Measurements from ENCODE around the gene TGFBR3.

DNA sequence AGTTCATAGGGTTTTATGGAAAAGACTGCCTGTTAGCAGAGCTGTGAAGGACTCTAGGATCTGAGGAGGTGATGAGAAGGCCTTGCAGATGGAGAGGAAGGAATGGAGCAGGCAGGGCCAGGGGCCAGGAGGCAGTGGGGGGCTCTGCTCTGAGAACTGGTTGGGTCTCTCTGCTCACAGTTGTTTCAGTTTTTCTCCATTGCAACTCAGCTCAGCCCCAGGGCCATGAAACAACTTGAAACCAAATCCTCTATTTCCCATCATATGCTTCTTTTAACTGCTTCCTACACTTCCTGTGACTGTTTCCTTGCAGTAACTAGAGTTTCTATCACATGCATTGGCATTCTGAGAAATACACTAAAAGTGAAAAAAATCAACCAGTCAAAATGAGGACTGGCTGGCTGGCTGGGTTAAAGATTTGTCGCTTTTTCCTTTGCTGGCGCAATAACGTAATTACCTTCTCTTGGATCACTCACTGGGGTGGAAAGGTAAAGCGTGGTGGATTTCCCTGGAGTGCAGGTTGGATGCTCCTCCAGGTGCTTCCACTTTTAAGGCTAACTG is 213.3 kb downstream of the TGFBR3 start:
- TF ChIP-seq POLR2A (IDR thresholded peaks at IDR 0.05): no peak
- TF ChIP-seq, protein P1, sequence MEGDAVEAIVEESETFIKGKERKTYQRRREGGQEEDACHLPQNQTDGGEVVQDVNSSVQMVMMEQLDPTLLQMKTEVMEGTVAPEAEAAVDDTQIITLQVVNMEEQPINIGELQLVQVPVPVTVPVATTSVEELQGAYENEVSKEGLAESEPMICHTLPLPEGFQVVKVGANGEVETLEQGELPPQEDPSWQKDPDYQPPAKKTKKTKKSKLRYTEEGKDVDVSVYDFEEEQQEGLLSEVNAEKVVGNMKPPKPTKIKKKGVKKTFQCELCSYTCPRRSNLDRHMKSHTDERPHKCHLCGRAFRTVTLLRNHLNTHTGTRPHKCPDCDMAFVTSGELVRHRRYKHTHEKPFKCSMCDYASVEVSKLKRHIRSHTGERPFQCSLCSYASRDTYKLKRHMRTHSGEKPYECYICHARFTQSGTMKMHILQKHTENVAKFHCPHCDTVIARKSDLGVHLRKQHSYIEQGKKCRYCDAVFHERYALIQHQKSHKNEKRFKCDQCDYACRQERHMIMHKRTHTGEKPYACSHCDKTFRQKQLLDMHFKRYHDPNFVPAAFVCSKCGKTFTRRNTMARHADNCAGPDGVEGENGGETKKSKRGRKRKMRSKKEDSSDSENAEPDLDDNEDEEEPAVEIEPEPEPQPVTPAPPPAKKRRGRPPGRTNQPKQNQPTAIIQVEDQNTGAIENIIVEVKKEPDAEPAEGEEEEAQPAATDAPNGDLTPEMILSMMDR (IDR thresholded peaks at IDR 0.05): no peak

Measured in Peyer's patch (tissue), 4 donors.